Measurements from ENCODE around the gene ASAP3. TPM values are rescaled to one million over a fixed set of nuclear protein-coding genes. Genes with fewer than 3 reads are reported as not detected.

ASAP3 gene
- total and polyA plus RNA-seq, 9 of the 15 experiments (the other 6 are each of a cell fraction or from before 2014, with no cell fraction given): 1.7 to 31.2 (median 17.4) TPM

DNA sequence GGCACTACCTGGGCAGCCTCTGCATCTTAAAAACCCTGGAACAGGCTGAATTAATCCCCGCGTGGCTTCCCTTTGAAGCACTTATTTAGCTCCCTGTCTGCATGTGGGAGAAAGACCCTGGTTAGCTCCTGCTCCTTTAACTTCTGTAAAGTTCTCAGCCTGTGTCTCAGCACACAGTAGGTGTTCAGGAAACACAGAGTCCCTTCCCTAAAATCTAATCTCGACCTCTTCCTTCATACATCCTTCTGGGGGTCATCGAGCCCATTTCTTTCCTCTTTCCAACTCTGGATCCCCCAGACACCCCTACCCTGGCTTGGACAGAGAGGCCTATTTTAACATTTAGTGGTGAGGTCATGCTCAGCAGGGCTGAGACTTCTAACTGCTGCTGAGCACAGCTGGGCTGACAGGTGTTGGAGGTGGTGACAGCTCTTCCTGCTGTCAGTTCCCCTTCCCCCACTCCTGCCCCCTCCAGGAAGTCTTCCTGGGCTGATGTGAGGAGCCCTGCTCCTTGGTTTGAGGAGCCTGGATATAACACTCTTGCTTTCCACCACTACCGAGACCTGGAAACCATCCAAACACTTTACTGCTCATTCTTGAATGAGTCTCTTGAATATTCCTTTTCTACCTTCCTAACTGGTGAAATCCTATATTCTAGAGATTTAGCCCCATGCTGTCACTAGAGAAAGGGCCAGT, 41.7 kb upstream of the ASAP3 start (continued):
- TF ChIP-seq SRF (CRISPR knock-in tag; IDR thresholded peaks at IDR 0.05) (no peak), FOXM1 (IDR thresholded peaks at IDR 0.05; ENCODE audit: low read depth) (no peak), FOXM1 (CRISPR knock-in tag; IDR thresholded peaks at IDR 0.05; ENCODE audit: low read depth) (no peak)

DNA sequence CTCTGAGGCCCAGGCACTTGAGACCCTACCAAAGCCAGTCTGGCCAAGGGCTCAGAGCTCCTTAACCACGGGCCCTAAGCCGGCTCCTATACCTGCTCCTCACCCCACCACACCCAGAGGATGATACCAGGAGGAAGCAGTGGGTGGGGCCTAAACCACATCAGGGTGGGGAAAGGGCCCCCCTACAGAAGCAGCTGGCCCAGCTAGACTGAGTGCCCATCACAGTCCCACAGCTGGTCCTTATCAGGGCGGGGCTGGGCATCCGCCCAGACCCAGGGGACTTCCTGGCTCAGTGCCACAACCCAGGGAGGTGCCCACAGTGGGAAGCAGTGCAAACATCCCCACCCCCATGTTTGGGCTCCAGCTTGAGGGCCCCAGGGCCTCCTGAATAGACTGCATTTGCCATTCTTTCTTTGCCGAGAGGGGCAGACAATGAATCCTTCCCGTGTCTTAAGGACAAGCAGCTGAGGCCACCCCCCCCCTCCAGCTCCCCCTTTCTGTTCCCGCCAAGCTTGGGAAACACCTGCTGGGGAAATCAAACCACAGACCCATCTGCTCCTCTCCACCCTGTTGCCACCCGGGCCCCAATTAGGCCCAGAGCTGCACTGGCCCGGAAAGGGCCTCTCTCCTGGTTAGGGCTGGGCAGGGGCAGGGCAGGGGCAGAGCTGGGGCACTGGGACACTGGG, 40.9 kb upstream of the ASAP3 start:
- 60% methylated on average over 7 of the region's 9 CpGs for WGBS (ENCODE audit: insufficient coverage, low coverage, missing lambda C conversion rate)
- Histone ChIP-seq H3K4me2 (ENCODE audit: insufficient read depth, low read length) (no peak overlapping the region), H3K79me2 (ENCODE audit: control insufficient read depth, insufficient read depth, low read length) (peaks cover 53% of the 10 kb centered on the region), H3K4me3 (no peak overlapping the region), H3K27ac (ENCODE audit: extremely low read depth, low read depth, low read length) (no peak overlapping the region), H3K9me1 (ENCODE audit: control insufficient read depth, insufficient read depth, low read length) (peaks cover 19% of the 10 kb centered on the region), H4K20me1 (replicated peaks; ENCODE audit: control insufficient read depth, insufficient read depth, low read length) (peaks cover 31% of the 10 kb centered on the region), H3K9ac (ENCODE audit: insufficient read depth in 1 of 2, low read depth in 2 of 2, low read length in 2 of 2) (peak overlapping the region in 1 of 2 experiments; percentile 63; a peak in 2 of 4 replicates), H3K9me3 (replicated peaks; ENCODE audit: control insufficient read depth, insufficient read depth, low read depth, low read length) (no peaks in the 10 kb centered on the region), H3K36me3 (ENCODE audit: control insufficient read depth, insufficient read depth, low read length) (peaks cover 67% of the 10 kb centered on the region), H2AFZ (ENCODE audit: low read depth, low read length) (no peak overlapping the region), H3K4me1 (replicated peaks in 1 of 2; ENCODE audit: control insufficient read depth in 2 of 2, insufficient read depth in 2 of 2, low read length in 2 of 2) (peaks cover 40 to 46% of the 10 kb centered on the region in 2 experiments), H3K27me3 (ENCODE audit: control insufficient read depth in 2 of 2, insufficient read depth in 2 of 2, low read length in 2 of 2) (no peaks in the 10 kb centered on the region)
- TF ChIP-seq, protein P1, sequence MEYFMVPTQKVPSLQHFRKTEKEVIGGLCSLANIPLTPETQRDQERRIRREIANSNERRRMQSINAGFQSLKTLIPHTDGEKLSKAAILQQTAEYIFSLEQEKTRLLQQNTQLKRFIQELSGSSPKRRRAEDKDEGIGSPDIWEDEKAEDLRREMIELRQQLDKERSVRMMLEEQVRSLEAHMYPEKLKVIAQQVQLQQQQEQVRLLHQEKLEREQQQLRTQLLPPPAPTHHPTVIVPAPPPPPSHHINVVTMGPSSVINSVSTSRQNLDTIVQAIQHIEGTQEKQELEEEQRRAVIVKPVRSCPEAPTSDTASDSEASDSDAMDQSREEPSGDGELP (CRISPR knock-in tag; IDR thresholded peaks at IDR 0.05; ENCODE audit: borderline replicate concordance): 0 out of 2 replicates have a peak, but pooled peaks have one; percentile 56
- TF ChIP-seq POLR2G (IDR thresholded peaks at IDR 0.05; ENCODE audit: low read depth, low read length) (peak; percentile 38; the same call in 1 of the 2 replicates), NFIC (IDR thresholded peaks at IDR 0.05) (peak; percentile 71), SMAD4 (CRISPR knock-in tag; conservative IDR thresholded peaks at IDR 0.05) (no peak), OTX1 (CRISPR knock-in tag; IDR thresholded peaks at IDR 0.05) (no peak), ZNF274 (IDR thresholded peaks at IDR 0.05; ENCODE audit: borderline replicate concordance, low read depth, low read length) (no peak), RBFOX2 (IDR thresholded peaks at IDR 0.05; ENCODE audit: low read depth, low read length) (peak; percentile 54; the same call in 1 of the 2 replicates), MYNN (IDR thresholded peaks at IDR 0.05) (0 out of 2 replicates have a peak, but pooled peaks have one; percentile 15), MYNN (CRISPR knock-in tag; IDR thresholded peaks at IDR 0.05) (no peak)
- TF ChIP-seq, protein P2, sequence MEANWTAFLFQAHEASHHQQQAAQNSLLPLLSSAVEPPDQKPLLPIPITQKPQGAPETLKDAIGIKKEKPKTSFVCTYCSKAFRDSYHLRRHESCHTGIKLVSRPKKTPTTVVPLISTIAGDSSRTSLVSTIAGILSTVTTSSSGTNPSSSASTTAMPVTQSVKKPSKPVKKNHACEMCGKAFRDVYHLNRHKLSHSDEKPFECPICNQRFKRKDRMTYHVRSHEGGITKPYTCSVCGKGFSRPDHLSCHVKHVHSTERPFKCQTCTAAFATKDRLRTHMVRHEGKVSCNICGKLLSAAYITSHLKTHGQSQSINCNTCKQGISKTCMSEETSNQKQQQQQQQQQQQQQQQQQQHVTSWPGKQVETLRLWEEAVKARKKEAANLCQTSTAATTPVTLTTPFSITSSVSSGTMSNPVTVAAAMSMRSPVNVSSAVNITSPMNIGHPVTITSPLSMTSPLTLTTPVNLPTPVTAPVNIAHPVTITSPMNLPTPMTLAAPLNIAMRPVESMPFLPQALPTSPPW (CRISPR knock-in tag; IDR thresholded peaks at IDR 0.05): peak; percentile 34; the same call in 1 of the 2 replicates
- FAIRE-seq (no peak), ATAC-seq (no peak), DNase-seq (ENCODE audit: extremely low read depth in 1 of 4, low spot score in 3 of 4) (peak in 2 of 4 experiments; percentile 60 to 65)
- POLR2A ChIA-PET: interaction anchor here (0.9 to 7.0 kb wide), 8 partner anchors 8 to 167 kb away, joined by 3 to 65 read pairs (median 4); partner anchors contain the start of gene RPL11
- BruUV-seq (replicated peaks): no TSS peak
- CTCF ChIA-PET (ENCODE audit: low intra/inter-chr PET ratio): no interaction called here
- in situ Hi-C loops (cut with MboI): no loop called here
- intact Hi-C loops (cut with micrococcal nuclease): no loop called here
